ENCODE measurements around the gene CTNNB1. TPM values are rescaled to one million over a fixed set of nuclear protein-coding genes. Genes with fewer than 3 reads are reported as not detected.

CTNNB1 gene
- total and polyA plus RNA-seq, 9 donors: 169 to 495 (median 404) TPM

DNA sequence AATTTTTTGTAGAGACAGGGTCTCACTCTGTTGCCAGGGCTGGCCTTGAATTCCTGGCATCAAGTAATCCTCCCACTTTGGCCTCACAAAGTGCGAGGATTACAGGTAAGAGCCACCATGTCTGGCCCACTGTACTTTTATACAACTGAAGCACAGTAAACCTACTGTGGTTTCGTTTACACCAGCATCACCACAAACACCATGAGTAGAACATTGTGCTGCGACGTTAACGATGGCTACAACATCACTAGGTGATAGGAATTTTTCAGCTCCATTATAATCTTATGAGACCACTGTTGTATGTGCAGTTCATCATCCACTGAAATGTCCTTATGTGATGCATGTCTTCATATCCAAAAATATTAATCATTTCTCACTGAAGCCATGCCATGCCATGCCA lies 11.7 kb downstream of the CTNNB1 start:
- TF ChIP-seq POLR2A (IDR thresholded peaks at IDR 0.05) (no peak), EP300 (IDR thresholded peaks at IDR 0.05) (no peak)
- TF ChIP-seq, protein P1, sequence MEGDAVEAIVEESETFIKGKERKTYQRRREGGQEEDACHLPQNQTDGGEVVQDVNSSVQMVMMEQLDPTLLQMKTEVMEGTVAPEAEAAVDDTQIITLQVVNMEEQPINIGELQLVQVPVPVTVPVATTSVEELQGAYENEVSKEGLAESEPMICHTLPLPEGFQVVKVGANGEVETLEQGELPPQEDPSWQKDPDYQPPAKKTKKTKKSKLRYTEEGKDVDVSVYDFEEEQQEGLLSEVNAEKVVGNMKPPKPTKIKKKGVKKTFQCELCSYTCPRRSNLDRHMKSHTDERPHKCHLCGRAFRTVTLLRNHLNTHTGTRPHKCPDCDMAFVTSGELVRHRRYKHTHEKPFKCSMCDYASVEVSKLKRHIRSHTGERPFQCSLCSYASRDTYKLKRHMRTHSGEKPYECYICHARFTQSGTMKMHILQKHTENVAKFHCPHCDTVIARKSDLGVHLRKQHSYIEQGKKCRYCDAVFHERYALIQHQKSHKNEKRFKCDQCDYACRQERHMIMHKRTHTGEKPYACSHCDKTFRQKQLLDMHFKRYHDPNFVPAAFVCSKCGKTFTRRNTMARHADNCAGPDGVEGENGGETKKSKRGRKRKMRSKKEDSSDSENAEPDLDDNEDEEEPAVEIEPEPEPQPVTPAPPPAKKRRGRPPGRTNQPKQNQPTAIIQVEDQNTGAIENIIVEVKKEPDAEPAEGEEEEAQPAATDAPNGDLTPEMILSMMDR (IDR thresholded peaks at IDR 0.05): no peak
- WGBS, 3 donors: 85 to 94% (median 88%) methylated on average over 5 of the region's 5 CpGs
- peaks cover 17% of the 10 kb centered on the region for H3K4me1 ChIP-seq (ENCODE audit: insufficient read depth)
- intact Hi-C loops (cut with DNase I): no loop called here
- no peaks in the 10 kb centered on the region for H3K36me3 ChIP-seq
- no peak overlapping the region for H3K4me3 ChIP-seq
- H3K27ac ChIP-seq: no peak overlapping the region
- H3K27me3 ChIP-seq: no peaks in the 10 kb centered on the region
- DNase-seq: no peak
- H3K9me3 ChIP-seq: no peaks in the 10 kb centered on the region

DNA sequence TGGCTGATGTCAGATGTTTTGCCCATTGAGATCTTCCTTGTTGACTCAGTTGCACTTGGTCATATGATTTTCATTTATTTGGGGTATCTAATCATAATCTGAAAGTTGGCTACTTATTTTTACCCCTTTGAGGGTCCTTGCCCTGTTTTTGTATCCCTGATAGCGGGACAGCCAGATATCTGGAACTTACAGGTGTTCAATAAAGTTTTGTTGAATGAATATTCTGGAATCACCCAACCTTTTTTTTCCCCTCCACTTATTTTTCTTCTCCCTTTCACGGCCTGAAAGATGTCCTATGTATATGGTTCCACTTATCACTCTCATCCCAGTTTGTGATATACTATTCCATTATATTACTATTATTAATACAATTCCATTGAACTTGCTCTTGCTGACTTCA lies 12.8 kb downstream of the CTNNB1 start:
- peaks cover 17% of the 10 kb centered on the region for H3K4me1 ChIP-seq (ENCODE audit: insufficient read depth)
- intact Hi-C loops (cut with DNase I): no loop called here

DNA sequence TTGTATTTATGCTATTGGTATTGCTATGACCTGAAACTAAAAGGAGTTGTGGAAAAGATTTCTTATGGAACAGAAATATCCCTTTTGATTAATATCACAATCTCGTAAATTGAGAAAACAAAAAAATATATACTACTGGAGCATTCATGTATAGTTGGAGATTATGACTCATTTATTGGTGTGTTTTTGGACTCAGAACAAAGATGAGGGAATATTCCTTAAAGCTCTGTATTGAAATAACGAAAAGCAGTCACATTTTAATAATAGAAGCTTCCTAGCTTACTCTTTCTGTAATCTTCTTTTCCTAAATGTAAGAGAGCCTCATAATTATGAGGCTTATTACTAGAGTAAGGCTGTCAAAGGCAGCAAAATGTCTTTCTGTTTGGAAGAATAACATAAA lies 14.3 kb downstream of the CTNNB1 start:
- Histone ChIP-seq H3K27ac (no peak overlapping the region), H3K9me3 (no peaks in the 10 kb centered on the region), H3K4me1 (ENCODE audit: insufficient read depth) (peaks cover 8% of the 10 kb centered on the region), H3K27me3 (no peaks in the 10 kb centered on the region), H3K36me3 (no peaks in the 10 kb centered on the region), H3K4me3 (no peak overlapping the region)
- intact Hi-C loops (cut with DNase I): no loop called here
- no peak for DNase-seq
- TF ChIP-seq POLR2A (IDR thresholded peaks at IDR 0.05) (no peak), EP300 (IDR thresholded peaks at IDR 0.05) (no peak)
- TF ChIP-seq, protein P1 (IDR thresholded peaks at IDR 0.05): no peak
- 60 to 63% (median 60%) methylated on average over 2 of the region's 2 CpGs for WGBS, 3 donors

More for the DNA sequence above, 12.8 kb downstream of the CTNNB1 start:
- no peak for DNase-seq
- Histone ChIP-seq H3K4me3 (no peak overlapping the region), H3K9me3 (no peaks in the 10 kb centered on the region), H3K27ac (no peak overlapping the region), H3K27me3 (no peaks in the 10 kb centered on the region), H3K36me3 (no peaks in the 10 kb centered on the region)
- TF ChIP-seq EP300 (IDR thresholded peaks at IDR 0.05): no peak
- TF ChIP-seq, protein P1 (IDR thresholded peaks at IDR 0.05): no peak
- no peak for TF ChIP-seq POLR2A (IDR thresholded peaks at IDR 0.05)
- 95 to 97% (median 96%) methylated on average over 2 of the region's 2 CpGs for WGBS, 3 donors

DNA sequence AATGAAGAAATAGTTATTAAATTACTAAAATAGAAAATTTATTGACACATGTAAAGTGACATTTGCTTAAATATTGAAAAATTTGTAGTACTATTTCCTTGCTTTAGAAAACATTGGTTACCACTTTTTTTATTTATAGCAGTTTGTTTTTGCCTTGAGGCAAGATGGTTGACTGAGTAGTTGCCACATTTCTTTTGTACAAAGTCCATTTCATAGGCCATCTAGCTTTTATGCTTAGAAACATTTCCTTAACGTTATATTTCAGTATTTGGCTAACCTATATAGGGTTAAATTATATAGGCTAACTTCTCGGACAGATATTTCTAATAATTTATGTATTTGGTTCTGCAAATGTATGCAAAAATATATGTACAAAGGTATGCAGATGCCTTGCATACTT lies 17.1 kb downstream of the CTNNB1 start:
- Histone ChIP-seq H3K36me3 (no peaks in the 10 kb centered on the region), H3K4me1 (ENCODE audit: insufficient read depth) (peaks cover 12% of the 10 kb centered on the region), H3K4me3 (no peak overlapping the region), H3K9me3 (no peaks in the 10 kb centered on the region), H3K27ac (no peak overlapping the region), H3K27me3 (no peaks in the 10 kb centered on the region)
- intact Hi-C loops (cut with DNase I): no loop called here
- no peak for DNase-seq
- TF ChIP-seq, protein P1 (IDR thresholded peaks at IDR 0.05): no peak
- no peak for TF ChIP-seq EP300 (IDR thresholded peaks at IDR 0.05)
- no peak for TF ChIP-seq POLR2A (IDR thresholded peaks at IDR 0.05)
- 76 to 84% (median 77%) methylated on average over 2 of the region's 2 CpGs for WGBS, 3 donors

Data from ovary (tissue), 9 donors.